ENCODE data around the gene ERBB4. TPM values are rescaled to one million over a fixed set of nuclear protein-coding genes. Genes with fewer than 3 reads are reported as not detected.

ERBB4 gene
- total RNA-seq, 1 donor, result 5.8 TPM

DNA sequence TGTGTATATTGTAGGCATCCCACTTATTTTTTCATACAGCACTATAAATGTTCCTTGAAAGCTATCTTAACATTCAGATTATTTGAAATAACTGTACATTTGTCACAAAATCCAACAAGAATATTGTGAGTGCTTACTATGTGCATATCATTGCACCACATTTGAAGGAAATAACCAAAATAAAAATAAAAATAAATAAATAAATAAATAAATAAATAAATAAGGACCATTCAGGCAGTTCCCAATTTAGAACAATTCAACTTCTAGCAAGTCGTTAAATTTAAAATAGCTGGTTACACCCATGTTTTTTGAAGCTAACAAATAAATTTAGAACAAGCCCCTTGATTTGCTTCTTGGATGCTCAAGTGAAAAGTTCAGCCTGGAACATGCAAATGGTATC is 548.3 kb downstream of the ERBB4 start:
- H3K4me3 ChIP-seq (ENCODE audit: low read depth, low read length), result no peak overlapping the region
- TF ChIP-seq, protein P1, sequence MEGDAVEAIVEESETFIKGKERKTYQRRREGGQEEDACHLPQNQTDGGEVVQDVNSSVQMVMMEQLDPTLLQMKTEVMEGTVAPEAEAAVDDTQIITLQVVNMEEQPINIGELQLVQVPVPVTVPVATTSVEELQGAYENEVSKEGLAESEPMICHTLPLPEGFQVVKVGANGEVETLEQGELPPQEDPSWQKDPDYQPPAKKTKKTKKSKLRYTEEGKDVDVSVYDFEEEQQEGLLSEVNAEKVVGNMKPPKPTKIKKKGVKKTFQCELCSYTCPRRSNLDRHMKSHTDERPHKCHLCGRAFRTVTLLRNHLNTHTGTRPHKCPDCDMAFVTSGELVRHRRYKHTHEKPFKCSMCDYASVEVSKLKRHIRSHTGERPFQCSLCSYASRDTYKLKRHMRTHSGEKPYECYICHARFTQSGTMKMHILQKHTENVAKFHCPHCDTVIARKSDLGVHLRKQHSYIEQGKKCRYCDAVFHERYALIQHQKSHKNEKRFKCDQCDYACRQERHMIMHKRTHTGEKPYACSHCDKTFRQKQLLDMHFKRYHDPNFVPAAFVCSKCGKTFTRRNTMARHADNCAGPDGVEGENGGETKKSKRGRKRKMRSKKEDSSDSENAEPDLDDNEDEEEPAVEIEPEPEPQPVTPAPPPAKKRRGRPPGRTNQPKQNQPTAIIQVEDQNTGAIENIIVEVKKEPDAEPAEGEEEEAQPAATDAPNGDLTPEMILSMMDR (IDR thresholded peaks at IDR 0.05; ENCODE audit: insufficient read depth, low read length), result no peak
- DNase-seq (ENCODE audit: low read depth), result no peak

DNA sequence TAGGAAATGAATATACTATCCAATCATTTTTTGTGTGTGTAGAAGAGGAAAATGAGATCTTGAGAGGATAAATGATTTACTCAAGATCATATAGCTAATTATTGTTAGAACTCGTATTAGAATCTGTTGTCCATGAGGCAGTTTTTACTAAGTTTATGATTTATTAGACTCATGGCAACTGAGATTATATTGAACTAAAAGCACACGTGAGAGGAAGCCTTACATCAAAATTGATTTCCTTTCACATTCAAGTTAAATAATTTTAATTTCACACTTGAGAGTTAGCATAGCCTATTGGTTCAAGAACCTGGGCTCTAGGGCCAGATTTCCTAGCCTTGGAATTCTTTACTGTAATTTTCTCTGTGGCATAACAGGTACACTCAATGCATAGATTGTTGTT is 552.3 kb downstream of the ERBB4 start:
- TF ChIP-seq, protein P1 (IDR thresholded peaks at IDR 0.05; ENCODE audit: insufficient read depth, low read length), result no peak
- no peak for DNase-seq (ENCODE audit: low read depth)
- H3K4me3 ChIP-seq (ENCODE audit: low read depth, low read length), result no peak overlapping the region

DNA sequence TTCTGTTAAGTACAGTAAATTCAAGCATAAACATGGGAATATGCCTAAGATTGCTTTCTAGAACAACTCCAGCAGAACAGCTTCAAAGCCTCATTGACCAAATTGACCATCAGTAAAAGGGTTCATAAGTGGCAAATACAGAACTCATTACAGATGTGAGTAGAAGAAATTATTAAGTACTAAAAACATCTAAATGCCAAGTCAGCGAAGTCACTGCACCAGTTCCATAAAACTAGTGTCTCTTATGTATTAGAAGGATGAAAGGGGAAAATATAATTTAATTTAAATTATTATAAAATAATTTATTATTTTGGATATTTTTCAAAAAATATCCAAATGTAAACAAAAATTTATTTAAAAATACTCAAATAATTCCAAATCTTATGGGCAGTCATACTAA is 553.2 kb downstream of the ERBB4 start:
- no peak overlapping the region for H3K4me3 ChIP-seq (ENCODE audit: low read depth, low read length)
- no peak for DNase-seq (ENCODE audit: low read depth)
- TF ChIP-seq, protein P1 (IDR thresholded peaks at IDR 0.05; ENCODE audit: insufficient read depth, low read length), result no peak

DNA sequence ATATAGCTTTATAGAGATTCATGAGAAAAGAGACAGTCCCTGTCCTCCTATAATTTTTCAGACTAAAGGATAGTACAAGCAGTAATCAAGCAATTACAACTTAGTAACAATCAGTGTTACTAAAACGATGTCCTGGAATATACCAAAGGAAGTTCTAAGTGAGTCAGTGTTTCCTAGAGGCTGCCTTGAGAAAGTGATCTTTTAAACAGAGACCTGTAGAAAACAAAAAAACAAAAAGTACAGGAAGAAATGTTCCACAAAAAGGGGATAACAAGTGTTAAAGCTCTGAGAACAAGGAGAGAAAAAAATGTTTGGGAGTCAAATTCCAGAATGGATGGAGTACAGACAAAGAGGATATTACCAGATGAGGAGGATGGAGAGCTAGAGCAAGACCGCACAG is 556.4 kb downstream of the ERBB4 start:
- DNase-seq (ENCODE audit: low read depth), result peak; percentile 2
- no peak overlapping the region for H3K4me3 ChIP-seq (ENCODE audit: low read depth, low read length)
- TF ChIP-seq, protein P1 (IDR thresholded peaks at IDR 0.05; ENCODE audit: insufficient read depth, low read length), result no peak

DNA sequence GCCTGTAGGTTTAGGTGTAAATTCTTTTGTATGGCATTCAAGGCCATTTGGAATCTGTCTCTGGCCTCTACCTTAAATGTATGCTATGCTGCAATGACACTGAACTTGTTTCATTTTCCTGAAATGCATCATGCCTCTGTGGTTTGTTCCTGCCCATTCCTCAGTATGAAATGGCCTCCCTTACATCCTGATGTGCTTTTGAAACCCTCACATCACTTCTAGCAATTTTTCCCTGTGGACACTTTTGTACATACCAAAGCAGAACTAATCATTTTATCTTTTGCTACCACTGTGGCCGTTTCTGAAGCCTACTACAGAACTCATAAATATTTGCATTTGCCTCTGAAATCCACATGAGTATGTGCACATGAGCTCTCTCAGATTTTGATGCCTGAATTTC is 557.2 kb downstream of the ERBB4 start:
- DNase-seq (ENCODE audit: low read depth), result no peak
- TF ChIP-seq, protein P1 (IDR thresholded peaks at IDR 0.05; ENCODE audit: insufficient read depth, low read length), result no peak

DNA sequence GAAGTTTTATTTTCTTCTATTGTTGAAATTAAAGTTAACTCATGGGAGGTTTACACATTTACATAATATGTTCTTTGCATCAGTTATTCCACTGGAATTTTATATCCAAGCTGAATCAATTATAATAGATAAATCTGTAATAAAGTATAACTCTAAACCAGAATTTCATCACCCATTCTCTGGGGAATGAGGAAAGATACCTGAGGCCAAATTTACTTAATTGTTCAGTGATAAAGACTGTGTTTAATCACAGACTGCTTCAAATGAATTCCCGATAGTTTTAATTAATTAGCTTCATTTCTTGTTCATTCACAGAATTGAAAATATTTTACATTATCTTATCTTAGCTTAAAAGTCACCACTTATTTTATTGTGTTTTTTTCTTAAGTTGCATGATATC is 562.5 kb downstream of the ERBB4 start:
- no peak for DNase-seq (ENCODE audit: low read depth)
- H3K4me3 ChIP-seq (ENCODE audit: low read depth, low read length), result no peak overlapping the region
- TF ChIP-seq, protein P1 (IDR thresholded peaks at IDR 0.05; ENCODE audit: insufficient read depth, low read length), result no peak

More for the DNA sequence above, 557.2 kb downstream of the ERBB4 start:
- H3K4me3 ChIP-seq (ENCODE audit: low read depth, low read length), result no peak overlapping the region

DNA sequence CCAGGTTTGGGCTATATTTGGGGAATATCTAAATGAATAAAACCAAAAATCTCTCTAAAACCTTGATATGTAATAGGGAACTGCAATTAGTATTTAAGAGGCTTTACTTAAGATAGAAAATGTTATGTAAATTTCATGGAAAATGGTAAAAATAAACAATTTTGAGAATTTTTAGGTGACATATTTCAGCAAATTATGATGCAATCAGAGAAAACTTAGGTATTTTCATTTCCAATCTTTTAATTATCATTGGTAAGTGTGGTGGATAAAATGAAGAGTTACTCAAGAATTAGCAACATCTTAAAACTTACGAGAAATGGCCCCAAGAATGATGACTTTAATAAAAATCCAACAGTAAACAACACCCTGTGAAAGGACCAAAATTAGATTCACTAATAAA is 571.4 kb downstream of the ERBB4 start:
- no peak for DNase-seq (ENCODE audit: low read depth)
- TF ChIP-seq, protein P1 (IDR thresholded peaks at IDR 0.05; ENCODE audit: insufficient read depth, low read length), result no peak
- no peak overlapping the region for H3K4me3 ChIP-seq (ENCODE audit: low read depth, low read length)

Data from fibroblast of the aortic adventitia (primary cell).